GM23248 (cell line): Measurements from ENCODE around the gene SPAG4. TPM values are rescaled to one million over a fixed set of nuclear protein-coding genes. Genes with fewer than 3 reads are reported as not detected.

ENCODE experiments used
- DNase-seq: peaks from one replicate; pipeline ENCODE4 v3.0.0-alpha.2; 2015
- H2AFZ ChIP-seq: fragments of 200-600 bp; sonication (generic); 2 replicates; pipeline ENCODE4 v1.6.1; 2016; ENCODE audit warnings: antibody characterized with exemption
- H3F3A ChIP-seq: fragments of 200-600 bp; sonication (generic); 2 replicates; pipeline ENCODE4 v1.6.1; 2016; ENCODE audit warnings: mild to moderate bottlenecking, antibody characterized with exemption, mixed run types; ENCODE audit not compliant: insufficient read depth
- H3K27ac ChIP-seq: fragments of 200-600 bp; sonication (generic); 2 replicates; pipeline ENCODE4 v1.5.1; 2016; ENCODE audit warnings: mild to moderate bottlenecking
- H3K27me3 ChIP-seq: fragments of 200-600 bp; sonication (generic); replicated peaks from 2 replicates; pipeline ENCODE4 v1.6.1; 2016; ENCODE audit warnings: mild to moderate bottlenecking; ENCODE audit not compliant: insufficient read depth
- H3K36me3 ChIP-seq: fragments of 200-600 bp; sonication (generic); 2 replicates; pipeline ENCODE4 v1.6.1; 2016; ENCODE audit warnings: low read depth, mild to moderate bottlenecking
- H3K4me1 ChIP-seq: fragments of 200-600 bp; sonication (generic); 2 replicates; pipeline ENCODE4 v1.6.1; 2016; ENCODE audit warnings: mild to moderate bottlenecking; ENCODE audit not compliant: insufficient read depth
- H3K4me2 ChIP-seq: fragments of 200-600 bp; sonication (generic); one replicate; pipeline ENCODE4 v1.6.1; 2016; ENCODE audit warnings: mild to moderate bottlenecking; ENCODE audit not compliant: unreplicated experiment
- H3K4me3 ChIP-seq: fragments of 200-600 bp; sonication (generic); 2 replicates; pipeline ENCODE4 v1.5.1; 2016; ENCODE audit warnings: mild to moderate bottlenecking
- H3K79me2 ChIP-seq: fragments of 200-600 bp; sonication (generic); 2 replicates; pipeline ENCODE4 v1.6.1; 2016; ENCODE audit warnings: mild to moderate bottlenecking; ENCODE audit not compliant: insufficient read depth
- H3K9ac ChIP-seq: fragments of 200-600 bp; sonication (generic); 2 replicates; pipeline ENCODE4 v1.6.1; 2016; ENCODE audit warnings: mild to moderate bottlenecking
- H3K9me2 ChIP-seq: fragments of 200-600 bp; sonication (generic); 2 replicates; pipeline ENCODE4 v1.6.1; 2016; ENCODE audit warnings: mixed run types, mild to moderate bottlenecking, moderate library complexity; ENCODE audit not compliant: insufficient read depth
- H3K9me3 ChIP-seq: fragments of 200-600 bp; sonication (generic); one replicate; pipeline ENCODE4 v1.6.1; 2017; ENCODE audit warnings: low read depth
- H4K20me1 ChIP-seq: fragments of 200-600 bp; sonication (generic); 2 replicates; pipeline ENCODE4 v1.6.0; 2016; ENCODE audit not compliant: insufficient read depth
- EZH2 ChIP-seq: fragments of 200-600 bp; sonication (generic); IDR thresholded peaks from 2 replicates; pipeline ENCODE4 v1.6.1; 2018; ENCODE audit warnings: antibody characterized with exemption, mild to moderate bottlenecking; ENCODE audit not compliant: insufficient read depth, poor library complexity, severe bottlenecking
- EZH2phosphoT487 ChIP-seq: fragments of 200-600 bp; sonication (generic); IDR thresholded peaks from 2 replicates; pipeline ENCODE4 v1.6.1; 2018; ENCODE audit warnings: antibody characterized with exemption, moderate library complexity, mild to moderate bottlenecking, low read depth; ENCODE audit not compliant: insufficient read depth
- WGBS, 2 experiments: methylation state at CpG; one replicate each; pipeline ENCODE4 v1.1.6; 2015 to 2017; ENCODE audit warnings: low lambda C conversion rate in 2 of 2, low coverage in 1 of 2; ENCODE audit errors: missing lambda C conversion rate in 2 of 2; 5-methylcytosine and 5-hydroxymethylcytosine counted together
- in situ Hi-C: fragments of 300-500 bp; cut with MboI; formaldehyde crosslinking; loops from 2 replicates; pipeline ENCODE4 v1.15.0; 2020
- polyA plus RNA-seq: library from polyadenylated mRNA; unstranded; fragments of >200 nt; fragmentation: Nextera tagmentation; extraction: Ambion mirVana; gene quantifications from 2 replicates; pipeline ENCODE4 v1.2.1, GENCODE V29; 2016
- total RNA-seq: library from RNA; depleted of rRNA; stranded (reverse); fragments of >200 nt; shearing (Covaris generic); gene quantifications from 2 replicates; pipeline ENCODE4 v1.2.3, GENCODE V29; 2014

SPAG4 gene
- total and polyA plus RNA-seq, 2 experiments from 2014 or later = 14.2 to 17.3 TPM

DNA sequence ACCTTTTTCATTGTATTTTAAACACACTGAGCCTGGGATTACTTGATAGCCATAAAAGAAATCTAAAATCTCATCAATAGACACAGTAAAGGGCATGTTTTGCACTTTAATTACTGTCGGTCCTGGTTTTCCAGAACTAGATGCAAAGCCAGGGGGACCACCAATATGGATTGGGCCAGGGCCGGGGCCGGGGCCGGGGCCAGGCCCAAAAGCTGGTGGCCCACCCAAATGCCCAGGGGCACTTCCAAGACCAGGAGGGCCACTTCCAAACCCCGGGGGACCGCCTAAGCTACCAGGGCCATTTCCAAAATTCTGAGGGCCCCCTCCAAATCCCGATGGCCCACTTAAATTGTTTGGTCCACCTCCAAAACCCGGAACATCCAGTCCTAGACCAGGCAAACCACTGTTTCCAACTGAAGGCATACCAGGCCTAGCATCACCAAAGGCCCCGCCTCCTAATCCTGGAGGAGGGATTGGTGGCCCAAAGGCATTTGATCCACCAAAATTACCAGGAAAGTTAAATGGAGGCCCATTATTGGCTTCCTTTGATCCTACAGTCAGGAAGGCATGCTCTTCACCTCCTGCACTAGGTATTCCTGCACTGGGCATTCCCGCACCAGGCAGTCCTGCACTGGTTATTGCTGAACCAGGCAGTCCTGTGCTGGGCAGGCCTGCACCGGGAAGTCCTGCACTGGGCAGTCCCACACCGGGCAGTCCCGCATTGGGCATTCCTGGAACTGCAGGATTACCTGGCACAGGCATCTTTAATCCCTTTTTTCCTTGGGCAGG is 37.2 kb downstream of the SPAG4 start:
- H3K9me3 ChIP-seq = no peaks in the 10 kb centered on the region
- no peak overlapping the region for H3K4me2 ChIP-seq
- peaks cover 36% of the 10 kb centered on the region for H3K36me3 ChIP-seq
- no peaks in the 10 kb centered on the region for H3K9me2 ChIP-seq
- peaks cover 29% of the 10 kb centered on the region for H3K4me1 ChIP-seq
- no peak for TF ChIP-seq EZH2
- no peak for TF ChIP-seq EZH2phosphoT487
- no peaks in the 10 kb centered on the region for H3K27me3 ChIP-seq
- H3K4me3 ChIP-seq = no peak overlapping the region
- 0 out of 2 replicates have a peak, but pooled peaks cover 10% of the 10 kb centered on the region for H3F3A ChIP-seq
- no peak overlapping the region for H3K27ac ChIP-seq
- no peak for DNase-seq
- peaks cover 100% of the 10 kb centered on the region for H3K79me2 ChIP-seq
- no peak overlapping the region for H3K9ac ChIP-seq
- H4K20me1 ChIP-seq = peaks cover 37% of the 10 kb centered on the region
- 97 to 100% methylated on average over 10 to 13 of the region's 13 CpGs for WGBS, 2 experiments
- H2AFZ ChIP-seq = no peak overlapping the region
- in situ Hi-C loops = no loop called here

DNA sequence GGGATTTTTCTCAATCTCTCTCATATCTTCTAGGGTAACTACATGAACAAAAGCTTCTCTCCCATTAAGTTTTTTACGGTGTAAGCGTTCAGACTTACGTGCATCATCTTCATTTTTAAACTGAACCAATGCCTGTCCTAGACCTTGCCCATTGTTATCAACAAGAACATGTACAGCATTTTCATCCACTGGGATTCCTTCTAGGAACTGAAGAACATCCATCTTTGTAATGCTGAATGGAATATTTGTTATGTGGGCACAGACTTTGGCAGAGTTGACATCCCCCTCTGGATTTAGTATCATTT is 37.8 kb downstream of the SPAG4 start:
- Histone ChIP-seq H3K4me2 (no peak overlapping the region), H3K4me1 (peaks cover 29% of the 10 kb centered on the region), H3K4me3 (no peak overlapping the region), H3K36me3 (peaks cover 36% of the 10 kb centered on the region), H3K9me3 (no peaks in the 10 kb centered on the region), H4K20me1 (peaks cover 41% of the 10 kb centered on the region), H3F3A (0 out of 2 replicates have a peak, but pooled peaks cover 9% of the 10 kb centered on the region), H3K9ac (no peak overlapping the region), H3K79me2 (peaks cover 100% of the 10 kb centered on the region), H3K9me2 (no peaks in the 10 kb centered on the region), H3K27ac (no peak overlapping the region), H2AFZ (no peak overlapping the region), H3K27me3 (no peaks in the 10 kb centered on the region)
- no peak for TF ChIP-seq EZH2
- no peak for TF ChIP-seq EZH2phosphoT487
- in situ Hi-C loops = no loop called here
- no peak for DNase-seq
- 95 to 97% methylated on average over 3 of the region's 3 CpGs for WGBS, 2 experiments

GRCh38 chr20:35653893-35654292 is 38.3 kb downstream of the SPAG4 start:
- in situ Hi-C loops = no loop called here
- H3K79me2 ChIP-seq = peaks cover 100% of the 10 kb centered on the region
- no peak for DNase-seq
- 0 out of 2 replicates have a peak, but pooled peaks cover 4% of the 10 kb centered on the region for H3F3A ChIP-seq
- H3K36me3 ChIP-seq = peaks cover 36% of the 10 kb centered on the region
- H2AFZ ChIP-seq = no peak overlapping the region
- no peaks in the 10 kb centered on the region for H3K27me3 ChIP-seq
- 99% methylated on average over 4 of the region's 4 CpGs for WGBS, 2 experiments
- H4K20me1 ChIP-seq = peaks cover 44% of the 10 kb centered on the region
- no peaks in the 10 kb centered on the region for H3K9me3 ChIP-seq
- no peaks in the 10 kb centered on the region for H3K9me2 ChIP-seq
- H3K4me3 ChIP-seq = no peak overlapping the region
- TF ChIP-seq EZH2 = no peak
- no peak for TF ChIP-seq EZH2phosphoT487
- peaks cover 25% of the 10 kb centered on the region for H3K4me1 ChIP-seq
- no peak overlapping the region for H3K27ac ChIP-seq
- no peak overlapping the region for H3K9ac ChIP-seq
- H3K4me2 ChIP-seq = no peak overlapping the region

DNA sequence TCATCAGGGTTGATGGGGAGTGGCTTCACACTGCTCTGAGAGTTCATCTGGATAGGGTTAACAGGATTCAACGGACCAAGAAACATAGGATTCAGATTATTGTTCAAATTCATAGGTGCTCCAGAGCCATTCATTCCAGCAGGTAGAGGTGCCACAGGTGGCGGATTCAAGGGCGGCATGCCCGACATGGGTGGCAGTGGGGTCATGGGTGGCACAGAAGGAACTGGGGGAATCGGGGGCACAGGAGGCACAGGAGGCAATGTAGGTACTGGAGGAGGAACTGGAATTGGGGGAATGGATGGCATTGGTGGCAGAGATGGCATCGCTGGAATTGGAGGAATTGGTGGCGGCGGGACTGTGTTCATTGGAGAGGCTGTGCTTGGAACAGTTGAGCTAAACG is 38.8 kb downstream of the SPAG4 start:
- Histone ChIP-seq H3F3A (0 out of 2 replicates have a peak, but pooled peaks cover 4% of the 10 kb centered on the region), H3K4me2 (no peak overlapping the region), H3K9me2 (no peaks in the 10 kb centered on the region), H3K27ac (no peak overlapping the region), H3K9me3 (no peaks in the 10 kb centered on the region), H3K4me3 (no peak overlapping the region), H3K4me1 (peaks cover 20% of the 10 kb centered on the region), H4K20me1 (peaks cover 48% of the 10 kb centered on the region), H3K79me2 (peaks cover 100% of the 10 kb centered on the region), H3K9ac (no peak overlapping the region), H3K27me3 (no peaks in the 10 kb centered on the region), H2AFZ (no peak overlapping the region), H3K36me3 (peaks cover 36% of the 10 kb centered on the region)
- WGBS, 2 experiments = 94 to 95% methylated on average over 9 of the region's 9 CpGs
- no peak for TF ChIP-seq EZH2phosphoT487
- no peak for TF ChIP-seq EZH2
- in situ Hi-C loops = no loop called here
- no peak for DNase-seq
